ENCODE measurements around the gene NAB1.

NAB1 gene

DNA sequence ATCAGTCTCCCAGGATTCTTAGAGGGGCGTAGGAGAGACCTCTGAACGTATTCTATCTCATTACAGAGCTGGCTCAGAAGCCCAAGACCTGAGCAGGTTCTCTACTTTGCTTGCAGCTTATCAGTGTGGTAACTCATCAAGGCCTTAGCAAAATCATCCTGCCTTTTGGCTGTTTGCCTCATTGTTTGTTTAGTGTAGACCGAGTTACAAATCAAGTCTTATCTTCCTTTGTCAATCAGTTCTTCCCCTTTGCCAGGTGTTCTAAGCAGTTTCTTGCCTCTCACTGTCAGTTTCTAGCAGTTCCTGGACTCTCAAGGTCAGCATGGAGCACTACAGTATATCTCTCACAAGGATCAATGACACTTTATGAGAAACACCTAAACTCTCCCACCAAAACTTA, 30.9 kb upstream of the NAB1 start:
- H3F3A ChIP-seq (ENCODE audit: insufficient read depth) = no peaks in the 10 kb centered on the region
- H3K79me2 ChIP-seq (ENCODE audit: insufficient read depth, low read length) = no peaks in the 10 kb centered on the region
- TF ChIP-seq EZH2phosphoT487 (conservative IDR thresholded peaks at IDR 0.05; ENCODE audit: low read length) (no peak), CTCF (IDR thresholded peaks at IDR 0.05; ENCODE audit: insufficient read depth, low read length, poor library complexity, severe bottlenecking) (no peak)
- H3K9me3 ChIP-seq (ENCODE audit: insufficient read depth, low read length) = no peaks in the 10 kb centered on the region
- no peak overlapping the region for H3K4me2 ChIP-seq (ENCODE audit: low read depth, low read length, poor library complexity, severe bottlenecking)
- H3K9ac ChIP-seq (ENCODE audit: low read length) = no peak overlapping the region
- H2AFZ ChIP-seq (ENCODE audit: low read depth, low read length, severe bottlenecking) = no peak overlapping the region
- no peaks in the 10 kb centered on the region for H3K36me3 ChIP-seq (ENCODE audit: low read length)
- no peaks in the 10 kb centered on the region for H3K27me3 ChIP-seq (ENCODE audit: low read length)
- no peak overlapping the region for H3K27ac ChIP-seq (ENCODE audit: low read depth, low read length)
- H3K9me2 ChIP-seq (replicated peaks; ENCODE audit: insufficient read depth, low read length) = no peaks in the 10 kb centered on the region
- H3K4me3 ChIP-seq (ENCODE audit: insufficient read depth, low read length, poor library complexity, severe bottlenecking) = no peak overlapping the region
- H4K20me1 ChIP-seq (ENCODE audit: low read depth, low read length) = no peaks in the 10 kb centered on the region

DNA sequence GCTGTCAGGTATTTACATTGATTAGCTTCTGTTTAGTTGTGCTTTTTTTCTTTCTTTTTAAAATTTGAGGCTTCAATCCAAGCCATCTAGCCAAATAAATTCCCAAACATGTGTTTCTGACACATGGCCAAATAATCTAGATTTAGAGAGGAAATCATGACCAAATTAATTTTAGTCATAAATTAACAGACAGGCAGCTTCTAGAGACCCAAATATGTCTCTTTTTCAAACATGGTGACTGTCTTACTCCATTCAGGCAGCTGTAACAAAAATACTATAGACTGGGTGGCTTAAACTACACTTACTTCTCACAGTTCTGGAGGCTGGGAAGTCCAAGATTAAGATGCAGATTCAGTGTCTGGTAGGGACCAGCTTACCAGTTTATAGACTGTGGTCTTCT, 23.2 kb upstream of the NAB1 start:
- Histone ChIP-seq H3K9me3 (ENCODE audit: insufficient read depth, low read length) (no peaks in the 10 kb centered on the region), H4K20me1 (ENCODE audit: low read depth, low read length) (no peaks in the 10 kb centered on the region), H3K27me3 (ENCODE audit: low read length) (no peaks in the 10 kb centered on the region; the same call in 1 of the 2 replicates), H3K4me2 (ENCODE audit: low read depth, low read length, poor library complexity, severe bottlenecking) (no peak overlapping the region), H3K4me3 (ENCODE audit: insufficient read depth, low read length, poor library complexity, severe bottlenecking) (no peak overlapping the region), H3K9me2 (replicated peaks; ENCODE audit: insufficient read depth, low read length) (no peaks in the 10 kb centered on the region), H3K79me2 (ENCODE audit: insufficient read depth, low read length) (no peaks in the 10 kb centered on the region), H2AFZ (ENCODE audit: low read depth, low read length, severe bottlenecking) (no peak overlapping the region), H3K9ac (ENCODE audit: low read length) (no peak overlapping the region), H3F3A (ENCODE audit: insufficient read depth) (no peaks in the 10 kb centered on the region), H3K36me3 (ENCODE audit: low read length) (no peaks in the 10 kb centered on the region), H3K27ac (ENCODE audit: low read depth, low read length) (no peak overlapping the region)
- TF ChIP-seq CTCF (IDR thresholded peaks at IDR 0.05; ENCODE audit: insufficient read depth, low read length, poor library complexity, severe bottlenecking) (no peak), EZH2phosphoT487 (conservative IDR thresholded peaks at IDR 0.05; ENCODE audit: low read length) (no peak)

DNA sequence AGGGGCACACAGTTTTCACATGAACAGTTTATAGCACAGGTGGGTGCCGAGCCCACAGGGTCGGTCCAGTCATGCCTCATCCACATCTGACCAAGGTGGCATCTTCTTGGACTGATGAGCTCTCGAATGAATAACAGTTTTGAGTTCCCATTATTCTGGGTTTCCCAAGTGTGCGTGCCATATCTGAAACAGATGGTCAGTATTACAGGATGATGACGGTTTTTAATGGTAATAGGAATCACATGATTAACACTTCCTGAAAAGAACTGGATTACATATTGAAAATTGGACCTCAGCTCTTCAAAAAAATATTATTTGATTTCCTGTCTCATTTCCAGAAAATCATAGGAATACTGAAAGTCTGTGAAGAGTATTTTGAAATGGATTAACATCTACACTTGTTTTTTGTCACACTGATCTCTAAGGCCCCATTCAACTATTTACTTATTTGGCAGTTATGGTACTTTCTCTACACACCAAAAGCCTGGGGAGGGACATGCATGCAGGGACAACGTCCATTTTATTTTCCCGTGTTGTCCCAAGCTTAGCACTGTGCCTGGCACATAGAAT, 22.2 kb upstream of the NAB1 start:
- TF ChIP-seq EZH2phosphoT487 (conservative IDR thresholded peaks at IDR 0.05; ENCODE audit: low read length) = no peak
- no peak for TF ChIP-seq CTCF (IDR thresholded peaks at IDR 0.05; ENCODE audit: insufficient read depth, low read length, poor library complexity, severe bottlenecking)
- no peaks in the 10 kb centered on the region for H3K9me3 ChIP-seq (ENCODE audit: insufficient read depth, low read length)
- no peak overlapping the region for H3K4me3 ChIP-seq (ENCODE audit: insufficient read depth, low read length, poor library complexity, severe bottlenecking)
- no peaks in the 10 kb centered on the region for H3K79me2 ChIP-seq (ENCODE audit: insufficient read depth, low read length)
- H4K20me1 ChIP-seq (ENCODE audit: low read depth, low read length) = no peaks in the 10 kb centered on the region
- no peak overlapping the region for H3K4me2 ChIP-seq (ENCODE audit: low read depth, low read length, poor library complexity, severe bottlenecking)
- H3K27ac ChIP-seq (ENCODE audit: low read depth, low read length) = no peak overlapping the region
- H3K9me2 ChIP-seq (replicated peaks; ENCODE audit: insufficient read depth, low read length) = no peaks in the 10 kb centered on the region
- no peak overlapping the region for H2AFZ ChIP-seq (ENCODE audit: low read depth, low read length, severe bottlenecking)
- H3F3A ChIP-seq (ENCODE audit: insufficient read depth) = no peaks in the 10 kb centered on the region
- H3K9ac ChIP-seq (ENCODE audit: low read length) = no peak overlapping the region
- H3K27me3 ChIP-seq (ENCODE audit: low read length) = no peaks in the 10 kb centered on the region; the same call in 1 of the 2 replicates
- no peaks in the 10 kb centered on the region for H3K36me3 ChIP-seq (ENCODE audit: low read length)
